8988T (cell line): Measurements from ENCODE around the gene GBE1.

Experiments
- DNase-seq: peaks from one replicate; pipeline ENCODE4 v3.0.0; 2011

The GBE1 gene

GRCh38 chr3:81601707-81602305 lies 159.6 kb downstream of the GBE1 start:
- DNase-seq, result no peak

DNA sequence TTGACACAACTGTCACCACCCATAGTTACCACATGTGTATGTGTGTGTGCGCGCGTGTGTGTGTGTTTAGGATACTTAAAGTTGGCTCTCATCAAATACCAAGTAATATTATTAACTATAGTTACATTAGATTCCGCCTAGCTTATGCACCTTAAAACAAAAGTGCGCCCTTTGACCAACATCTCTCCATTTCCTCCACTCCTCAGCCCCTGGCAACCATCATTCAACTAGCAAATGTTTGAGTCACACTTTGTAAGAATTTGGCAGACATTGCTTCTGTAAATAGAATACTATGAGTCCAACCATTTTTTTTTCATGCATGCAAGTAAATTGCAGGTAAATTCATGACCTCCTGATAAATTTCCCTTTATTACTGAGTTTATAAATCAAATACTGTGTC lies 169.3 kb downstream of the GBE1 start:
- no peak for DNase-seq

DNA sequence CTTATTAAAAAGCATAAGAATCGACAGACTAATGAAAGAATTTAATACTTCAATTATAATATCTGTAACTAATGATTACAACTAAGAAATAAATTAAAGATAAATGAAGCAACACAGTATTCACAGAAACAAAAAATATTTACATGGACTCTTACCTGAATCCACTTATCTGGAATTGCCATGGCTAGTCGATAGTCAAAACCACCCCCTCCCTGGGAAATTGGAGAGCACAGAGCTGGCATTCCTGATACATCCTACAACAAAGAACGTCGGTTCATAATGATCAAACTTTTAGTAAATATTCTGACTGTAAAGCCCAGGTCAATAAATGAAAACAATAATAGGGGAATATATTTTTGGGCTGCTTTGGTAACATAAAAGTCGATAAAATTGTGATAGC lies 175.5 kb downstream of the GBE1 start:
- DNase-seq, result no peak

GRCh38 chr3:81585056-81585455 lies 176.4 kb downstream of the GBE1 start:
- DNase-seq, result no peak

GRCh38 chr3:81581966-81582599 lies 179.4 kb downstream of the GBE1 start:
- DNase-seq, result no peak

DNA sequence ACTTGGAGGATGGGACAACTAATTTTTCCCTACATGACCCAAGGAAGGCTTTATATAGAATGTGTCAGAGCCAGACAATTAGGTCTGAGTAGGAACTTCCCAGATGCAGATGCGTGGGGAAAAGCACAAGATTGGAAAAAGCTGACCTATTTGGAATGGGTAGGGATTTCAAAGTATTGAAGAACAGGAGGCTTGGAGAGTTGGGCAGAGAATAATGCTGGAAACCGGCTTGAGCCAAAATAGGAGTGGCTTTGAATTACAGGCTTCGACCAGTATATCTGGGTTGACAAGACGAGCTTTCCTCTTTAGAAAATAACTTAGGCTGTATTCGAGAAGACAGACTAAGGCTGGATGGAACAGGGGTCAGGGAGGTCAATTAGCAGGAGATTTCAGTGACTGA lies 181.1 kb downstream of the GBE1 start:
- DNase-seq, result no peak

GRCh38 chr3:81579744-81580143 lies 181.7 kb downstream of the GBE1 start:
- no peak for DNase-seq

- no peak for DNase-seq
Observed at GRCh38 chr3:81572201-81572756, 189.2 kb downstream of the GBE1 start.

DNA sequence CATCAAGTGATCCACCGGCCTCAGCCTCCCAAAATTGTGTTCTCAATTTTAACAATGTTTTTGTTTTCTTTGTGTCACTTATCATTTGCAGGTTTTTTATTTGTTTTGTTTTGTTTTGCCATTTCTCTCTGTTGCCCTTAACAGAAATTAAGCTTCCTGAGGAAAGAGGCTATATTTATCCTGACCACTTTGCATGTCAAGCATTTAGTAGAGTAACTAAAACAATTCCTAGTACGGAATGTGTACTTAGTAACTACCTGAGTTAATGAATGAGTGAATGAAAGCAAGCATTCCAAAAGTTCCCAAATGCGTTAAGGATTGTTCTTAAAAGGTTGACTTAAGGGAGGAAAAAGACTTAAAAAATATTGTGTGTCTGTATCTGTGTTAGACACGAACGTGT lies 193.1 kb downstream of the GBE1 start:
- no peak for DNase-seq

- DNase-seq, result no peak
Observed at GRCh38 chr3:81565041-81565440, 196.4 kb downstream of the GBE1 start.

DNA sequence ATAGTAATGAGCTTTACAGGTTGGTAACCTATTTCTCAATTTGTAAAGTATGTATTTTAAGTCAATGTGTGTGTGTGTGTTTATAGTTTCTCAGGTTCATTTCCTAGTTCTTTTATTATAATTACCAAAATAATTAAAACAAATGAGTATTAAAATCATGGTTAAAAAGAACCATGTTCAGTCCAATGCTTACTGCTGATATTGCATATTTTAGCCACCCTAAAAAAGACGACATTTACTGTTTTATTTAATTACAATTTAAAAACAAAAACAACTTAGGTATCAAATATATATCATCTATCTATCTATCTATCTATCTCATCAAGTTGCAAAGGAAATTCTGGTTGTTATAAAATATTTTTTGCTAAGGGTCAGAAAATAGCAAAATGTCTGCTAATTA lies 203.3 kb downstream of the GBE1 start:
- no peak for DNase-seq

DNA sequence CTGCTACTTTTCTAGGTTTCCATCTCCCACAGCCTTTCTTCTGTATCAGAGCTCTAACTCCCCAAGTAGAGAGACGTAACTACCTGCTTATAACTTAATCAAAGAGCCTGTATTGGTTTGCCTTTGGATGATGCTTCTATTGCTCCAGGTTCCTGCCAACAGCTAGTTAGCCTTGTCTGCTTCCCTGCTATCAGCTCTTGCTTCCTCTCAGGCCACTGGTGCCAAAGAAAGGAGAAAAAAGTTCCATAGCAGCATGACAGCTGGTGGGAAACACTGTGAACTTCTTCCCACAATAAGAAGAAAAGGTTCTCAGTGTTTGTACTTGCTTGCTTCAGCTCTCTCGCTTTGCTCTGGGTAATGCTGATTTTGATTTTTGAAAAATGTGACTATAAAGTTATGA lies 206.6 kb downstream of the GBE1 start:
- DNase-seq, result no peak

GRCh38 chr3:81554388-81554787 lies 207.1 kb downstream of the GBE1 start:
- no peak for DNase-seq

GRCh38 chr3:81550415-81550814 lies 211.0 kb downstream of the GBE1 start:
- DNase-seq, result no peak

DNA sequence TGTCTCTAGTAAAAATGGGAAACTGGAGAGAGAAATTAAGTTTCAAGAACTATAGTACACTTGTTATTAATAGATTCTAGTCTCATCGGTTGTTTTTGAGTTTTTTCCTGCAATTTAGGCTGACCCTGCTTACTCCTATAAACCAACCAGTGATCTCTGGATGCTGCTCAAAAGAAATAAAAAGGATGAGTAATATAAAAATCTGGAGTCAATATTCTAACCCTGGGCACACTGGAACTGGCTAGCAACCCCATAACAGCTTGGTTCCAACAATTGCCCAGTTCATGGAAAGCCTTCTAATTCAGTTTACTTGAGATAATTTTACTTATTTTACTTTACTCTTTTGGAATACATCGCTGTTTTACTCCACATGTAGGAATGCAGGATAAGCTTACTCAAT lies 211.6 kb downstream of the GBE1 start:
- no peak for DNase-seq

DNA sequence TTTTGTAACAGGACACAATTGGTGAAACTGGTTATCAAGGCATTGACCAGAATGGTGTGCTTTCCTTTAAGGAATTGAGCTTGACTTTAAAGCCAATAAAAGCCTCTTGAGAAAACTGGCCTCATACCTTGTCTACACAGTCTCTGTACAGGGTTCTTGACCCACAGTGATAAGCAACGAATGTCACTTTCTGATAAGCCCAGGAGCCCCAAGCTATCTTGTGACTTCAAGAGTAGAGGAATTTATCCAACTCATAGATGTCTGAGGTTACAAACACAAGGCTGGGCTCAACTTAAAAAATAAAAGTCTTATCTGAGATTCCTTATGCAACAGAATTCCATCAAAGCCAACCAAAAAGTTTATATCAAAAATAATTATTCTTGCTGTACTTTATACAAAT lies 212.1 kb downstream of the GBE1 start:
- DNase-seq, result no peak

GRCh38 chr3:81545572-81545971 lies 215.9 kb downstream of the GBE1 start:
- DNase-seq, result no peak

DNA sequence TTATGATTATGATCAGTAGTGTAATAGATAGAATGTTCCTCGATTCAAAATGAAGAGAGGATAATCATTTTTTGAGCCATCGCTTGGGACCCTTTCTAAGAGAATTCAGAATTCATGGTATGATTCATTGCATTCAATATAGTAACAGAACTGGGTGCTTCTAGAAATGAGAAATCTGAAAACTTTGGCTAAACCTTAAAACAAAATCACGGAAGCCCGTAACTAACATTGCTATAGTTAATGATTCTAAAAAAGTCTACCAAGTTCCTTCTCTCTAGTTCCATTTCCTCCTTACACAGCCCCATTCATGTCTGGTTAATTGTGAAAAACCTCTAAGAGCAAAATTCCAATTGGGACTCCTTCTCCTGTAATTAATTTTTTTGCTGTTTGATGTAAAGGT lies 217.1 kb downstream of the GBE1 start:
- DNase-seq, result no peak

DNA sequence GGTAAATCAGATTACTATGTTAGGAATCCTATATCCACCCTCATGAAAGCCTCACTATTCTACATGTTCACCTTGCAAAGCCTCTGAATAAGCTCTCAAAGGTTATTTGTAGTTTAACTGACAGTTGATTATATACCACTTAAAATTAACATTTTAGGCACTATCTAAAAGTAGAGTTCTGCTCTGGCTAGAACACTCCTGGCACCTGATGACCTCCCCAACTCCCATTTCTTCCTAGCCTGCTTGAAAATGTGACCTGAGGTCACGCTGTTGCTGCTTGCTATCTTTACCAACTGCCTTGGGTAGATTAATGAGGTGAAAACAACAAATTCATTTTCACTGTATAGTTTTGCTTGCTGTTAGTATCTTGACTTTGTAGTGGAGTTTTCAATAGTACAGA lies 220.7 kb downstream of the GBE1 start:
- no peak for DNase-seq

GRCh38 chr3:81531846-81532245 lies 229.6 kb downstream of the GBE1 start:
- DNase-seq, result no peak

- no peak for DNase-seq
Observed at GRCh38 chr3:81531263-81531662, 230.2 kb downstream of the GBE1 start.

DNA sequence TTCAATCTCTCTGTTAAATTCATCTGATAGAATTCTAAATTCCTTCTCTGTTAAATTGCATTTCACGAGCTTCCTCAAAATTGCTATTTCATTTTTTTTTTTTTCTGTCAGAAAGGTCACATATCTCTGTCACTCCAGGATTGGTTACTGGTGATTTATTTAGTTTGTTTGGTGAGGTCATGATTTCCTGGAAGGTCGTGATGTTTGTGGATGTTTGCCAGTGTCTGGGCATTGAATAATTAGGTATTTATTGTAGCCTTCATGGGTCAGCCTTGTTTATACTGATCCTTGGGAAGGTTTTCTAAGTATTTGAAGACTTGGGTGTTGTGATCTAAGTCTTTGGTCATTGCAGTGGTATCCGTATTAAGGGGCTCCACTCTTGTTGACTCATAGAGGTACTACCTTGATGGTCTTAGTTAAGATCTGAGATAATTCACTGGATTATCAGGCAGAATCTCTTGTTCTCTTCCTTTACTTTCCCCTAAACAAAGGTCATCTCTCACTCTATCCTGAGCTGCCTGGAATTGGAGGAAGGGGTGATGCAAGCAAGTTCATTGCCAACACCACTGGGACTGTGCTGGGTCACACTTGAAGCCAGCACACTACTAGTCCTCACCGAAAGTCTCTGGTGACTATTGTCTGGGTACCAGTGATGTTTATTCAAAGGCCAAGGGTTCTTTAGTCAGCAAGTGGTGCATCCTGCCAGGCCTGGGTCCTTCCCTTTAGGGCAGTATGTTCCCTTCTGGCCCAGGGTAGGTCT lies 231.1 kb downstream of the GBE1 start:
- no peak for DNase-seq

DNA sequence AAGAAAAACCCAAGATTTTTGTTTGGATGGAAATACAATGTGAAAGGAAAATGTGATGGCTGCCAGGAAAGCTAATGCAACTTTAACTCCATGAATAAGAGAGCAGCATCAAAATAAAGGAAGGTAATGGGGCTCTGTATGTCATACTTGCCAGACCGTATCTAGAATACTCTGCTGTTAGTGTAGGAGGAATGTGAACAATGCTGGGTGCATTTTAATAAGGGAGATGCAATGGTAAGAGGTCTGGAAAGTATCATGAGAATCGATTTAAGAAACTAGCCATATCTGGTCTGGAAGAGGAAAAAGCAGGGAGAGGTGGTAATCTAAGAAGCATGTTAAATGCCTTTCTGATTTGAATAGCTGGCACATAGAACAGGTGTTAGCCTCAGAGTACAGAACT lies 239.6 kb downstream of the GBE1 start:
- no peak for DNase-seq

DNA sequence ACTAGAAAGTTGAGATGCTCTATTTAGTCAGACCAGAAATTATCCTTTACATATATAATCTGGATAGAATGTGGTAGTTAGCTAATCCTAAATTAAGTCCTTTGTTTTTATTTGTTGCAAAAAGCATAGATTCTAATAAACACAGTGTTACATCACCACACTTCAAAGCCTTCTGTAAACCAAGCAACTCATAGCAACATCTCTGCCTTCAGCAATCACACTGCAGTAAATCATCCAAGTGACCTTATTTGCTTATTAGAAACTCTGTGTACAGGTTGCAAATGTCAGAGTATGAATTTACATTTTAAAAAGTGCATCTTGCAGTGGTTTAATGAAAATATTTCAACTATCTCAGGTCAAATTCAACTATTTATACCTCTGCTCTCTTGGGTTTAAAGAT lies 242.5 kb downstream of the GBE1 start:
- no peak for DNase-seq
